ENCODE data around the gene GRN. TPM values are rescaled to one million over a fixed set of nuclear protein-coding genes. Genes with fewer than 3 reads are reported as not detected.

GRN gene
- polyA plus RNA-seq (2013, experiment 1 of 2): 475 TPM
- 458 TPM for polyA plus RNA-seq (2013, experiment 2 of 2)

DNA sequence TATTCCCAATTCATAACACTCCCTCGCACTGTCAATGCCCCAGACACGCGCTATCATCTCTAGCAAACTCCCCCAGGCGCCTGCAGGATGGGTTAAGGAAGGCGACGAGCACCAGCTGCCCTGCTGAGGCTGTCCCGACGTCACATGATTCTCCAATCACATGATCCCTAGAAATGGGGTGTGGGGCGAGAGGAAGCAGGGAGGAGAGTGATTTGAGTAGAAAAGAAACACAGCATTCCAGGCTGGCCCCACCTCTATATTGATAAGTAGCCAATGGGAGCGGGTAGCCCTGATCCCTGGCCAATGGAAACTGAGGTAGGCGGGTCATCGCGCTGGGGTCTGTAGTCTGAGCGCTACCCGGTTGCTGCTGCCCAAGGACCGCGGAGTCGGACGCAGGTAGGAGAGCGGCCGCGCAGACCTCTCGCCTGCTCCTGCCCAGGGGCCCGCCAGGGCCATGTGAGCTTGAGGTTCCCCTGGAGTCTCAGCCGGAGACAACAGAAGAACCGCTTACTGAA, at the start of gene GRN:
TSS of gene GRN (plus strand) at position 364 of the 515 bp plus-strand sequence. CDS start 3,863 bp downstream, outside the sequence.
- peaks cover 17% of the 10 kb centered on the region for H3K4me1 ChIP-seq (ENCODE audit: control insufficient read depth, insufficient read depth, low read depth, low read length)
- peak within 1 kb of the TSS; percentile 54 for H2BK15ac ChIP-seq (ENCODE audit: low read depth, poor library complexity, severe bottlenecking)
- DNase-seq: peak; percentile 99
- peaks cover 20% of the 10 kb centered on the region for H3K79me1 ChIP-seq (replicated peaks; ENCODE audit: low read length, poor library complexity, severe bottlenecking)
- H3K27me3 ChIP-seq (ENCODE audit: control insufficient read depth in 1 of 2, insufficient read depth in 1 of 2, low read length in 2 of 2): no peaks in the 10 kb centered on the region
- H2BK120ac ChIP-seq (ENCODE audit: low read depth, low read length): no peak within 1 kb of the TSS
- H2AK5ac ChIP-seq (ENCODE audit: low read length, severe bottlenecking): peak within 1 kb of the TSS; percentile 98
- peak within 1 kb of the TSS; percentile 47 for H3K27ac ChIP-seq (ENCODE audit: low read length, poor library complexity, severe bottlenecking)
- peak within 1 kb of the TSS; percentile 38 to 92 for H3K14ac ChIP-seq (ENCODE audit: low read length in 2 of 2)
- peak within 1 kb of the TSS; percentile 66 to 95 for H3K4ac ChIP-seq (ENCODE audit: low read depth in 1 of 2, low read length in 2 of 2)
- peak within 1 kb of the TSS; percentile 39 for H2AFZ ChIP-seq (ENCODE audit: low read depth, low read length)
- no peak within 1 kb of the TSS for H2BK5ac ChIP-seq (ENCODE audit: low read depth, low read length, poor library complexity, severe bottlenecking)
- peak within 1 kb of the TSS; percentile 86 to 100 for H3K4me3 ChIP-seq (ENCODE audit: insufficient read depth in 1 of 2, low read depth in 1 of 2, low read length in 2 of 2)
- H3K18ac ChIP-seq (ENCODE audit: low read depth in 1 of 2, low read length in 2 of 2): peak within 1 kb of the TSS; percentile 69 to 89
- H2BK12ac ChIP-seq (ENCODE audit: low read length in 2 of 2): peak within 1 kb of the TSS; percentile 30 to 85
- peak within 1 kb of the TSS in 1 of 2 experiments; percentile 63 for H3K23ac ChIP-seq (ENCODE audit: low read length in 2 of 2)
- peak within 1 kb of the TSS; percentile 81 for H4K91ac ChIP-seq (ENCODE audit: low read length)
- no peaks in the 10 kb centered on the region for H3K9me3 ChIP-seq (ENCODE audit: control insufficient read depth, low read length)
- peak within 1 kb of the TSS; percentile 92 for H3K4me2 ChIP-seq (ENCODE audit: low read length, poor library complexity, severe bottlenecking)
- peak within 1 kb of the TSS; percentile 98 for H3K9ac ChIP-seq (ENCODE audit: low read length)
- 1% methylated on average over 23 of the region's 26 CpGs for WGBS
- H3K36me3 ChIP-seq (ENCODE audit: control insufficient read depth in 1 of 2, insufficient read depth in 2 of 2, low read depth in 1 of 2, low read length in 2 of 2): peaks cover 11 to 15% of the 10 kb centered on the region in 2 experiments
- H4K8ac ChIP-seq (ENCODE audit: low read length): peak within 1 kb of the TSS; percentile 94

GRCh38 chr17:44297975-44298374, 47.1 kb upstream of the GRN start:
- Histone ChIP-seq H3K36me3 (ENCODE audit: control insufficient read depth in 1 of 2, insufficient read depth in 2 of 2, low read depth in 1 of 2, low read length in 2 of 2) (no peaks in the 10 kb centered on the region), H3K4ac (ENCODE audit: low read depth in 1 of 2, low read length in 2 of 2) (no peak overlapping the region), H2BK15ac (ENCODE audit: low read depth, poor library complexity, severe bottlenecking) (no peak overlapping the region), H2AFZ (ENCODE audit: low read depth, low read length) (no peak overlapping the region), H3K14ac (ENCODE audit: low read length in 2 of 2) (no peak overlapping the region), H4K8ac (ENCODE audit: low read length) (no peak overlapping the region), H3K4me2 (ENCODE audit: low read length, poor library complexity, severe bottlenecking) (no peak overlapping the region), H3K27me3 (ENCODE audit: control insufficient read depth in 1 of 2, insufficient read depth in 1 of 2, low read length in 2 of 2) (peaks cover 36 to 56% of the 10 kb centered on the region in 2 experiments), H2AK5ac (ENCODE audit: low read length, severe bottlenecking) (no peak overlapping the region), H3K9me3 (ENCODE audit: control insufficient read depth, low read length) (no peaks in the 10 kb centered on the region), H4K91ac (ENCODE audit: low read length) (no peak overlapping the region), H2BK12ac (ENCODE audit: low read length in 2 of 2) (no peak overlapping the region), H3K27ac (ENCODE audit: low read length, poor library complexity, severe bottlenecking) (no peak overlapping the region), H3K79me1 (replicated peaks; ENCODE audit: low read length, poor library complexity, severe bottlenecking) (no peaks in the 10 kb centered on the region), H3K23ac (ENCODE audit: low read length in 2 of 2) (no peak overlapping the region), H2BK120ac (ENCODE audit: low read depth, low read length) (no peak overlapping the region), H2BK5ac (ENCODE audit: low read depth, low read length, poor library complexity, severe bottlenecking) (no peak overlapping the region), H3K18ac (ENCODE audit: low read depth in 1 of 2, low read length in 2 of 2) (no peak overlapping the region), H3K4me1 (ENCODE audit: control insufficient read depth, insufficient read depth, low read depth, low read length) (no peaks in the 10 kb centered on the region), H3K4me3 (ENCODE audit: insufficient read depth in 1 of 2, low read depth in 1 of 2, low read length in 2 of 2) (no peak overlapping the region), H3K9ac (ENCODE audit: low read length) (no peak overlapping the region)
- no peak for DNase-seq
- 86% methylated on average over 3 of the region's 3 CpGs for WGBS

DNA sequence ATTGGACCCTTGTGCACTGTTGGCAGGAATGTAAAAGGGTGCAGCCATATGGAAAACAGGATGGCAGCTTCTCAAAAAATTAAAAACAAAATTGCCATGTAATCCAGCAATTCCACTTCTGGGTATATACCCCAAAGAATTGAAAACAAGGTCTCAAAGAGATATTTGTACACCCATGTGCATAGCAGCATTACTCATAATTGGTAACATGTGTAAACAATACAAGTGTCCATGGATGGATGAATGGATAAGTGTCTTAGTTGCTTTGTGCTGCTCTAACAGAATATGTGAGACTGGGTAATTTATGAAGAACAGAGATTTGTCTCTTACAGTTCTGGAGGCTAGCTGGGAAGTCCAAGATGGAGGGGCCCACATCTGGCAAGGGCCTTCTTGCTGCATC, 40.5 kb upstream of the GRN start:
- H3K4me2 ChIP-seq (ENCODE audit: low read length, poor library complexity, severe bottlenecking): no peak overlapping the region
- no peak overlapping the region for H2AK5ac ChIP-seq (ENCODE audit: low read length, severe bottlenecking)
- H3K9ac ChIP-seq (ENCODE audit: low read length): no peak overlapping the region
- no peak overlapping the region for H3K4me3 ChIP-seq (ENCODE audit: insufficient read depth in 1 of 2, low read depth in 1 of 2, low read length in 2 of 2)
- H2AFZ ChIP-seq (ENCODE audit: low read depth, low read length): no peak overlapping the region
- H2BK15ac ChIP-seq (ENCODE audit: low read depth, poor library complexity, severe bottlenecking): no peak overlapping the region
- H4K91ac ChIP-seq (ENCODE audit: low read length): no peak overlapping the region
- H3K27me3 ChIP-seq (ENCODE audit: control insufficient read depth in 1 of 2, insufficient read depth in 1 of 2, low read length in 2 of 2): peaks cover 47 to 54% of the 10 kb centered on the region in 2 experiments
- H3K4ac ChIP-seq (ENCODE audit: low read depth in 1 of 2, low read length in 2 of 2): no peak overlapping the region
- no peak for DNase-seq
- H3K4me1 ChIP-seq (ENCODE audit: control insufficient read depth, insufficient read depth, low read depth, low read length): peaks cover 20% of the 10 kb centered on the region
- no peak overlapping the region for H2BK12ac ChIP-seq (ENCODE audit: low read length in 2 of 2)
- H3K36me3 ChIP-seq (ENCODE audit: control insufficient read depth in 1 of 2, insufficient read depth in 2 of 2, low read depth in 1 of 2, low read length in 2 of 2): no peaks in the 10 kb centered on the region
- no peaks in the 10 kb centered on the region for H3K9me3 ChIP-seq (ENCODE audit: control insufficient read depth, low read length)
- H3K23ac ChIP-seq (ENCODE audit: low read length in 2 of 2): no peak overlapping the region
- H3K79me1 ChIP-seq (replicated peaks; ENCODE audit: low read length, poor library complexity, severe bottlenecking): no peaks in the 10 kb centered on the region
- H2BK120ac ChIP-seq (ENCODE audit: low read depth, low read length): no peak overlapping the region
- H4K8ac ChIP-seq (ENCODE audit: low read length): no peak overlapping the region
- no peak overlapping the region for H2BK5ac ChIP-seq (ENCODE audit: low read depth, low read length, poor library complexity, severe bottlenecking)
- no peak overlapping the region for H3K27ac ChIP-seq (ENCODE audit: low read length, poor library complexity, severe bottlenecking)
- no peak overlapping the region for H3K14ac ChIP-seq (ENCODE audit: low read length in 2 of 2)
- no peak overlapping the region for H3K18ac ChIP-seq (ENCODE audit: low read depth in 1 of 2, low read length in 2 of 2)

DNA sequence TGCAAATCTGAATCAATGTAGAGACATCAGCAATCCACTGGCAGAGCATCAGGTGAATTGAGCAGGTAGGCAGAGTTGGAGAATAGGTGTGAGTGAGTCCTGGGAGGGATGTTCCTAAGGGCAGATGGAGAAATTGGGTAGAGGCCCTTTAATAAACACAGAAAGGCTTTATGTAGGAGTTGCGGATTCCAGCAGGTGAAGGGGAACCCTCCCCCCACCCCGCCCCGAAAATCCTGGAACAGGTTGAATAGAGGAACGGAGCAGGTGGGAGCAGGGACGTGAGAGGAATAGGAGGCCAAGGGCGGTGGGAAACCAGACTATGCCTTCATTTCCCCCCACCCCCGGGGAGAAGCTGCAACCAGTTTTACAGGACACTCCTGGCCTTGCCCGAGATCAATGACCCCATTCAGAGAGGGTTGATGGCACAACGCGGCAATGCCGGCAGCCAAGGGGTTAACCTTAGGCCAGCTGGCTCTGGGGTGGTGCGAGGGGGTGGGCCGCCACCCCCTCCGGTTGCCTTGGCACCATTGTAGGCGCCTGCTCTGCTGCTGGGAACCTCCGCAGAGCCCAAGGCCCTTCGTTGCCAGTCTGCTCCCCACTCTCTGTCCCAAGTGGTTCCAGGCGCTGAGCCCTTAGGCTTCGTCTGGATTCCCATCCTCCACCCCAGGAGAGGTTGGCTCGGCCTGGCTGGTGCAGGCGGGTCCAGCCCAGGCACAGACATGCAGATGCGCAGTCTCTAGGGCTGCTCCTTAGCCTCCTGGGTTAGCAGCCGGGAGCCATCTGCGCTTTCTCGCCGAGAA, 37.5 kb upstream of the GRN start:
- no peak overlapping the region for H2BK15ac ChIP-seq (ENCODE audit: low read depth, poor library complexity, severe bottlenecking)
- H2AK5ac ChIP-seq (ENCODE audit: low read length, severe bottlenecking): no peak overlapping the region
- H3K4me1 ChIP-seq (ENCODE audit: control insufficient read depth, insufficient read depth, low read depth, low read length): peaks cover 21% of the 10 kb centered on the region
- under 1% methylated on average over 22 of the region's 26 CpGs for WGBS
- H3K14ac ChIP-seq (ENCODE audit: low read length in 2 of 2): no peak overlapping the region
- no peaks in the 10 kb centered on the region for H3K79me1 ChIP-seq (replicated peaks; ENCODE audit: low read length, poor library complexity, severe bottlenecking)
- no peak overlapping the region for H3K9ac ChIP-seq (ENCODE audit: low read length)
- H3K23ac ChIP-seq (ENCODE audit: low read length in 2 of 2): peak overlapping the region in 1 of 2 experiments; percentile 85
- DNase-seq: peak; percentile 75
- no peak overlapping the region for H2AFZ ChIP-seq (ENCODE audit: low read depth, low read length)
- no peak overlapping the region for H2BK5ac ChIP-seq (ENCODE audit: low read depth, low read length, poor library complexity, severe bottlenecking)
- H3K4ac ChIP-seq (ENCODE audit: low read depth in 1 of 2, low read length in 2 of 2): no peak overlapping the region
- no peak overlapping the region for H2BK12ac ChIP-seq (ENCODE audit: low read length in 2 of 2)
- no peak overlapping the region for H4K91ac ChIP-seq (ENCODE audit: low read length)
- H4K8ac ChIP-seq (ENCODE audit: low read length): no peak overlapping the region
- no peak overlapping the region for H2BK120ac ChIP-seq (ENCODE audit: low read depth, low read length)
- peak overlapping the region; percentile 29 to 54 for H3K4me3 ChIP-seq (ENCODE audit: insufficient read depth in 1 of 2, low read depth in 1 of 2, low read length in 2 of 2)
- peak overlapping the region in 1 of 2 experiments; percentile 18 for H3K18ac ChIP-seq (ENCODE audit: low read depth in 1 of 2, low read length in 2 of 2)
- H3K27me3 ChIP-seq (ENCODE audit: control insufficient read depth in 1 of 2, insufficient read depth in 1 of 2, low read length in 2 of 2): peaks cover 61 to 62% of the 10 kb centered on the region in 2 experiments
- H3K27ac ChIP-seq (ENCODE audit: low read length, poor library complexity, severe bottlenecking): no peak overlapping the region
- peak overlapping the region; percentile 94 for H3K4me2 ChIP-seq (ENCODE audit: low read length, poor library complexity, severe bottlenecking)
- no peaks in the 10 kb centered on the region for H3K36me3 ChIP-seq (ENCODE audit: control insufficient read depth in 1 of 2, insufficient read depth in 2 of 2, low read depth in 1 of 2, low read length in 2 of 2)
- H3K9me3 ChIP-seq (ENCODE audit: control insufficient read depth, low read length): no peaks in the 10 kb centered on the region
